Fibroblast of skin of right biceps (primary cell): ENCODE data around the gene SAMD14.

Experiments used
- DNase-seq: peaks from one replicate; pipeline ENCODE4 v3.0.0-alpha.2; 2013

Gene SAMD14

GRCh38 chr17:50094753-50095619 lies 35.0 kb downstream of the SAMD14 start, which contains the start of gene PDK2:
Gene PDK2 (plus strand): TSS chr17:50095351. CDS start chr17:50095436, 85 bp downstream.
- peak; percentile 96 for DNase-seq

GRCh38 chr17:50094243-50094752 lies 35.7 kb downstream of the SAMD14 start:
- DNase-seq, result peak; percentile 84

GRCh38 chr17:50093807-50094206 lies 36.2 kb downstream of the SAMD14 start:
- no peak for DNase-seq

DNA sequence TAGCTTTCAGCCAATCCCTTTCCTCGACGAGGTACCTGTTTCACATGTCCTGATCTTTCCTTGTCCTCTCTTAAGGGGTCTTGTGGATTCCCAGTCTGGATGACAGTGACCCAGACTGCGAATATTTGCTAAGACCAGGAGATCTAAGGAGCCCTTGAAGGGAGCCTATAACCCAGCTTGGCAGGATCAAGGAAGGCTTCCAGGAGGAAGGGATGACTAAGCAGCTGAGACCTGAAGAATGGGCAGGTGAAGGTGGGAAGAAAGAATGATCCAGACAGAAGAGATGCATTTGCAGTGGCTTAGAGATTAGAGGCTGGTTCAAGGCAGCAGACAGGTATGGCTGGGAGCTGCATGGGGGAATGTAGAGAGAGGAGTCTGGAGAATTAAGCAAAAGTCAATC lies 36.7 kb downstream of the SAMD14 start:
- no peak for DNase-seq

DNA sequence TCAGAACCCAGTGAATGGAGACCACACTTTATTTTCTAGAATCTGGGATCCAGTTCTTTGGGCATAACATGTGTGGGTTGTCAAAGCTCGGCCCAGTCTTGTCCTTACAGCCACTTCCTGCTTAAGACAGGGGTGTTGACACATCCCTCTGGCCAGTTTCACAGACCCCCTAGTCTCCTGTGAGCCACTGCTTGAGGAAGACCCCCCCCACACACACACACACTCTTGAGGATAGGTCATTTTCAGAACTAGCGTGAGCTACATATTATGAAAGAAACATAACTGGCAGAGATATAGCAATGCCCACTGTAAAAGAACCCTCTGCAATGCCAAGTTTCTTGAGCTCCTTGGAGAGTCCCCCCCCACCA lies 38.1 kb downstream of the SAMD14 start:
- no peak for DNase-seq

- no peak for DNase-seq
Measured at GRCh38 chr17:50090971-50091917, 38.7 kb downstream of the SAMD14 start.

- no peak for DNase-seq
Measured at GRCh38 chr17:50090071-50090470, 39.9 kb downstream of the SAMD14 start.

- no peak for DNase-seq
Measured at GRCh38 chr17:50088952-50089825, 40.8 kb downstream of the SAMD14 start.

DNA sequence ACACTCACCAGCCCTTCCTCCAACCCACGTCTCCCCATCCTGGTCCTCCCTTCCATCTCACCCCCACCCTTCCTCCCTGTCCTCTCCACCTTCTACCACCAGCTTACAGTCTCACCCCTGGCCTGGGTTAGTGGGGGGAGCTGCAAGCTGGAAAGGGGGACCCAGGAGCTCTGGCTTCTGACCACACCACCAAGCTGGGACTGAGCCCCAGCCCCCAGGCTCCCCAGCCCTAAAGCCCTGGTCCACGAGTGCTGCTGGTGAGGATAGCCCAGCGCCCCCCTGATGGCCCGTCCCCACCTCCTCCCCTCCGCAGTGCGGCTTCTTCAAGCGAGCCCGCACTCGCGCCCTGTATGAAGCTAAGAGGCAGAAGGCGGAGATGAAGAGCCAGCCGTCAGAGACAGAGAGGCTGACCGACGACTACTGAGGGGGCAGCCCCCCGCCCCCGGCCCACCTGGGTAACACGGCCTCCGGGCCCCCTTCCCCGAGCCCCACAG lies 42.0 kb downstream of the SAMD14 start:
- DNase-seq, result no peak

DNA sequence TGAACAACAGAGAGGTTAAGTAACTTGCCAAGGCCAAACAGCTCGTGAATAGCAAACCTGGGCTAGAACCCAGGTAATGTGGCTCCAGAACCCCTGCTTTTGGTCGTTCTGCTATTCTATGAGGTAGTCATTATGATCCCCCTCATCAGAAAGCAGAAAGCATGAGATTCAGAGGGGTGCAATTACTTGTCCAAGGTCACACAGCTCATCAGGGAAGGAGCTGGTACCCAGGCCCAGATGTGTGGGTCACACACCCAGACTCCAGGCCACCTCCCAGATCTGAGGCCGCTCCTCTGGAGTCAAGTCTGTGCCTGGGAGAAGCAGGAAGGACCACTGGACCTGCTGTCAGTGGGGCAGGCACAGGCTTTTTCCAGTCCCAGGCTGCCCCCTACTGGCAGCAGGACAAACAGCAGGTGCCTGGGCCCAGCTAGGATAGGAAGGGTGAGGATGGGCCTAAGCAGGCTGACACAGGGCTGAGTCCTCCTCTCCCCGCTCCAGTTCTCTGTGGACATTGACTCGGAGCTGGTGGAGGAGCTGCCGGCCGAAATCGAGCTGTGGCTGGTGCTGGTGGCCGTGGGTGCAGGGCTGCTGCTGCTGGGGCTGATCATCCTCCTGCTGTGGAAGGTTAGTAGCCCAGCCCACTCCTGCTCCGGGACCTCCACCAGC lies 42.6 kb downstream of the SAMD14 start:
- DNase-seq, result peak; percentile 70

- no peak for DNase-seq
Measured at GRCh38 chr17:50081757-50082156, 48.2 kb downstream of the SAMD14 start.

DNA sequence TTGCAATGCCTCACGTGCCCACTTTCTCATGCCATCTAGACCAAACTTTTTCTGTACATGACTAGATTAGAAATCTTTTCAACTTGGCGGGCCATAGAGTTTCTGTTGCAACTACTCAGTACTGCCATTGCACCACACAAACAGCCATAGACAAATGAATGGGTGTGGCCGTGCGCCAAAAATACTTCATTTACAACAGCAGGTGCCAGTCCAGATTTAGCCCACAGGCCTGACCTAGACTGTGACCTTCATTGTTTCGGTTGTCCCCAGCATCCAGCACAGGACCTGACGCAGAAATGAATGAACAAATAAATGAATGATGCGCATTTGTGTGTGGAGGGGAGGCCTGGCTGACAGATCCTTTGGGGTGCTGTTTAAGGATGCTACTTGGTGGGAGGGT lies 49.1 kb downstream of the SAMD14 start:
- DNase-seq, result no peak

GRCh38 chr17:50080096-50080480 lies 49.9 kb downstream of the SAMD14 start:
- DNase-seq, result no peak

DNA sequence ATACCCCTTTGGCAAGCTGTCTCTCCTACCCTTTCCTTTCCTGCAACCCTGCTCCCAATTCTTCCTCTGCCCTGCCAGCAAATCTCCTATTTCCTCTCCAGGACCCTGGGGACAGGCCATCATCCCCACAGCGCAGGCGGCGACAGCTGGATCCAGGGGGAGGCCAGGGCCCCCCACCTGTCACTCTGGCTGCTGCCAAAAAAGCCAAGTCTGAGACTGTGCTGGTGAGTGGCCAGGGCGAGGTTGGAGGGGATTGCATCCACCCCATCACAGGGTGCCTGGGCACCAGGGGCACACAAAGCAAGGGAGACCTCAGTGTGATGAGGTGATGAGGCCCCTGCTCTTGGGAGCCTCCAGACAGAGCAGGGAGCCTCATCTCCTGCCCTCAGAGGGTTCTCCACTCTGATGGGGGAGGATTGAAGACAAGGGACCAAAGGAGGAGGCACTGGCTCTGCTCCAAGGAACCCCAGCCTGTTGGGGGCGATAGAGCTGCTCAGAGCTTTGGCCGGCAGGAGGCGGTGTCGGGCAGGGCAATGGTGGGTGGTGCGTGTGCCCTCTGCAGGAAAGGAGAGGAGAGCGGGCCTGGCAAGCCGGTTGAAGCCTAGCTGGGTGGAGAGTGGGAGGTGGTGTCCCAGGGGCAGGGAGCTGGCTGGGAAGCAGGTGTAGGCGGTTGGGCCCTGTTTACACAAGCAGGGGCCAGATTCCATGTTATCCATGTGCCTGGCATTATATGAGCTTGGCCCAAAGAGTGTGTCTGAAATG lies 50.4 kb downstream of the SAMD14 start:
- DNase-seq, result peak; percentile 53

DNA sequence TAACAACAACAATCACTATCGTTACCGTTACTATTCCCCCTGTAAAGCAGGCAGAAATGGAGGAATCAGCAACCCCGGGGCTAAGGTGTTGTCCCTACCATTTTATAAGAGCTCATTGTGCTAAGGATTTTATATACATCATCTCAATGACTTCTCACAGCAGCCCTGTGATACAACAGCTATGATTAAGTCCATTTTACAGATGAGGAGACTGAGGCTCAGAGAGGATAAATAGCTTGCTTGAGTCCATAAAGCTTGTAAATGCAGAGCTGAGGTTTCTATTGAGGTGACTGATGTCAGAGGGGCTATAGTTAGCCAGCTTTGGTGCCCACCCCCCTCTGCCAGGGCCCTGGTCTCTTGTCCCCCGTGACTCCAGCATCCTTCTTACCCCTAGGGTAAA lies 51.5 kb downstream of the SAMD14 start:
- no peak for DNase-seq

DNA sequence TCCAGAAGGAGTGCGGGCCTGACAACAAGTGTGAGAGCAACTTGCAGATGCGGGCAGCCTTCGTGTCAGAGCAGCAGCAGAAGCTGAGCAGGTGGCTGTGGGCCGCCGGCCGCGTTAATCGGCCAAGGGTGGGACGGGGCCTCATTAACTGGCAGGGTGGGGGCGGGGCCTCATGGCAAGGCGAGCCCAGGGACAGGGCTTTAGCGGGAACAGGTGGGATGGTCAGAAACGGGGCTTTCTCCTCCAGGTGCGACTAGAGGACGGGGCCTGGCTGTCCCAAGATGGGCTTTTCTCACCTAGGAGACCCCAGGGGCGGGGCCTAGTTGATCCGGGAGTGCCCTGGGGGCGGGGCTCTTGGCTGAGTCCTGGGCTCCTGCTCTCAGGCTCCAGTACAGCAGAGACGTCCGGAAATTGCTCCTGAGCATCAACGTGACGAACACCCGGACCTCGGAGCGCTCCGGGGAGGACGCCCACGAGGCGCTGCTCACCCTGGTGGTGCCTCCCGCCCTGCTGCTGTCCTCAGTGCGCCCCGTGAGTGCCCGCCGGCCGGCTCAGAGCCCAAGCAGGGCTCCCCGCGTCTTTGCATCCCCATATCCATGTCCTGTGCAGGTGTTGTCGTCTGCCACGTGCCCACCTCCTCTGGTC lies 53.2 kb downstream of the SAMD14 start:
- no peak for DNase-seq

DNA sequence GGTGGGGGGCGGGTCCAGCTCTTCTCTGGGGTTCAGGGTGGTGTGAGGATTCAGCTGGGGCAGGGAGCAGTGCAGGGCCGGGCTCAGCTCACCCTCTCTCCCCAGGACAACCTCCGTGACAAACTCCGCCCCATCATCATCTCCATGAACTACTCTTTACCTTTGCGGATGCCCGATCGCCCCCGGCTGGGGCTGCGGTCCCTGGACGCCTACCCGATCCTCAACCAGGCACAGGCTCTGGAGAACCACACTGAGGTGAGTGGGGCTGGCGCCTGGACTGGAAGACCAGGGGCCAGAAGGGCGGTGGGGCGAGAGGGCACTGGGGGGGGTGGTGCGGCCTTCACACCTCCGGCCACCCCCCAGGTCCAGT lies 53.8 kb downstream of the SAMD14 start:
- DNase-seq, result no peak

- no peak for DNase-seq
Measured at GRCh38 chr17:50075446-50076032, 54.4 kb downstream of the SAMD14 start.

- DNase-seq, result no peak
Measured at GRCh38 chr17:50074227-50074626, 55.7 kb downstream of the SAMD14 start.

DNA sequence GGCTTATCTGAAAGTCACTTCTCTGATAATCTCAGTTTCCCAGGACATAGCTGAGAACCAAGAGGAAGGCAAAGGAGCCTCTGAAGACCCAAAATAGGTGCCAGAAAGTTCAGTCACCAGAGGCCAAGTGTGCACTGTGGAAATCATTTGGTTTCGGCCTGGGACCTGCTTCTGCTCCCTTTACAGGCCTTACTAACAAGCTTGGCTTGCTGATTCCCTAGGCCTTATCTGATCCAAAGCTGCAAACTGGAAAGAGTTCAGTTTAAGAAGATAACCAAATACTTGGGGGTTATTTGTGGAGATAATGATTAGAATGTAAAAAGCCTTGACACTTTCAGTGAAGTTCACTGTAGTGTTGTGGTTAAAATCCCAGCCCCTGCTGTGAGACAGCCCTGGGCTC lies 57.0 kb downstream of the SAMD14 start:
- no peak for DNase-seq
